ENCODE measurements around the gene MACROD2. TPM values are rescaled to one million over a fixed set of nuclear protein-coding genes. Genes with fewer than 3 reads are reported as not detected.

The MACROD2 gene
- total RNA-seq, 2 donors from 2014 or later, result 0.94 to 10.4 TPM

DNA sequence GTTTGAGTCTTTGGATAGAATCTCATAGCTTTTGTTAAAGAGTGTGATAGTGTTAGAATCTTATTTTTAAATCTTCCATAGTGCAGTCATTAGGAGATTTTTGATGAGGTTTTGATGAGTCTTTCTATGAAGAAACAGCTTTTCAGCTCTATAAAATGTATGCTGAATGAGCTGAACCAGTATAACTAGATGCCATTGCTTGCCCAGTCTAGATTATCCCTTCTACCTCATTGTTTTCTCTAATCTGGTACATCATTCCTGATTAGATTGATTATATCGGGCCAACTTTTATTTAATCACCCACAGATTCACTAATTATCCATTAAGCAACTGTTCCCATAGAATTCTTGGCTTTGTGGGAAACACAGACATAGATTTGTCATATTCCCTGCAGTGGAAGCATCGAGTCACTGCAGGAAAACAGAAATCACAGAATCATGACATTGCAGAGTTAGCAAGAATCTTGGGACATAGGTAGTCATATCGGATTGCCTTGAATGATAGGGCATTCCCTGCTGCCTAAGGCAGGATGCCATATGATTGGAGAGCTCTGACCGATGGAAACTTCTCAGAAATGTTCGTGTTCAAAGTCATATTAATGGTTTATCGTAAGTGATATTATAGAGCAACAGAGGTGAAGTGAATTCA is 1224.8 kb downstream of the MACROD2 start:
- no peaks in the 10 kb centered on the region for H3K27me3 ChIP-seq
- DNase-seq (ENCODE audit: low spot score), result no peak
- H3K27ac ChIP-seq, result no peak overlapping the region
- no peaks in the 10 kb centered on the region for H3K9me3 ChIP-seq
- H3K36me3 ChIP-seq, result no peaks in the 10 kb centered on the region
- H3K4me1 ChIP-seq, result no peaks in the 10 kb centered on the region
- no peak for TF ChIP-seq CTCF (IDR thresholded peaks at IDR 0.05)
- no peak overlapping the region for H3K4me3 ChIP-seq

GRCh38 chr20:15220778-15221565 is 1225.7 kb downstream of the MACROD2 start:
- Histone ChIP-seq H3K27ac (no peak overlapping the region), H3K36me3 (no peaks in the 10 kb centered on the region)

GRCh38 chr20:15222502-15223330 is 1227.4 kb downstream of the MACROD2 start:
- H3K4me1 ChIP-seq, result no peaks in the 10 kb centered on the region
- H3K4me3 ChIP-seq, result no peak overlapping the region
- no peak overlapping the region for H3K27ac ChIP-seq
- no peaks in the 10 kb centered on the region for H3K9me3 ChIP-seq
- no peak for DNase-seq (ENCODE audit: low spot score)
- no peaks in the 10 kb centered on the region for H3K27me3 ChIP-seq
- TF ChIP-seq CTCF (IDR thresholded peaks at IDR 0.05), result no peak
- no peaks in the 10 kb centered on the region for H3K36me3 ChIP-seq

More at GRCh38 chr20:15220778-15221565, 1225.7 kb downstream of the MACROD2 start:
- Histone ChIP-seq H3K27me3 (no peaks in the 10 kb centered on the region), H3K9me3 (no peaks in the 10 kb centered on the region), H3K4me1 (no peaks in the 10 kb centered on the region), H3K4me3 (no peak overlapping the region)
- DNase-seq (ENCODE audit: low spot score), result no peak
- TF ChIP-seq CTCF (IDR thresholded peaks at IDR 0.05), result no peak

DNA sequence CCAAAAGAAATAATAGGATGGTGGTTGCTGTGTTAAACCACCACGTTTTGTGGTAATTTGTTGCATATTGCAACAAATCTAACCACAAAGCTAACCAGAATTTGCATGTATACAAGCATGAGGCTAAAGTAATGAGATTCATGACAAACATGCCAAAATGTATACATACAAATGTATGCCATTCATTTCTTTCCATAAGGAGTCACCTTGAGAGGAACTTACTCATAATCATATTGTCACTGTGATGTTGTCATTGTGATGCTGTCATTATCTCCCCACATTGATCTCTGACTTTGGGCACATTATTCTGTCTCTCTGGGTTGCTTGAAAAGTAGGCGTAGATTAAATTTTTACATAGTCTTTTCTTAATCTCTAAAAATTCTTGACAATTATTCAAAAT is 1228.9 kb downstream of the MACROD2 start:
- H3K27ac ChIP-seq, result no peak overlapping the region

GRCh38 chr20:15227102-15227501 is 1231.8 kb downstream of the MACROD2 start:
- Histone ChIP-seq H3K27ac (no peak overlapping the region), H3K36me3 (no peaks in the 10 kb centered on the region), H3K27me3 (no peaks in the 10 kb centered on the region), H3K4me3 (no peak overlapping the region), H3K4me1 (no peaks in the 10 kb centered on the region), H3K9me3 (peaks cover 0 to 4% of the 10 kb centered on the region in 2 donors)
- no peak for TF ChIP-seq CTCF (IDR thresholded peaks at IDR 0.05)
- DNase-seq (ENCODE audit: low spot score), result no peak

More for the DNA sequence above, 1228.9 kb downstream of the MACROD2 start:
- H3K27me3 ChIP-seq, result no peaks in the 10 kb centered on the region
- H3K4me3 ChIP-seq, result no peak overlapping the region
- no peaks in the 10 kb centered on the region for H3K4me1 ChIP-seq
- no peak for TF ChIP-seq CTCF (IDR thresholded peaks at IDR 0.05)
- DNase-seq (ENCODE audit: low spot score), result no peak
- H3K36me3 ChIP-seq, result no peaks in the 10 kb centered on the region
- H3K9me3 ChIP-seq, result peaks cover 0 to 4% of the 10 kb centered on the region in 2 donors

All from right atrium auricular region (tissue), 2 donors.